ENCODE data around the gene AP4S1.

Gene AP4S1

GRCh38 chr14:31020834-31021575, 4.4 kb upstream of the AP4S1 start:
- no peak overlapping the region for H3K4me3 Mint-ChIP-seq
- H3K36me3 Mint-ChIP-seq (ENCODE audit: insufficient read depth): peaks cover 16% of the 10 kb centered on the region
- peaks cover 23 to 40% of the 10 kb centered on the region in 2 donors for H3K4me1 Mint-ChIP-seq (ENCODE audit: low read depth in 2 of 2)
- no peak for DNase-seq
- no peaks in the 10 kb centered on the region for H3K9me3 Mint-ChIP-seq
- peak overlapping the region in 1 of 2 donors; percentile 5 for H3K27ac Mint-ChIP-seq
- ATAC-seq (replicated peaks): no peak
- H3K27me3 Mint-ChIP-seq: no peaks in the 10 kb centered on the region

- ATAC-seq (replicated peaks): no peak
- Mint-ChIP-seq H3K36me3 (ENCODE audit: insufficient read depth) (peaks cover 21% of the 10 kb centered on the region), H3K9me3 (no peaks in the 10 kb centered on the region), H3K27ac (peak overlapping the region in 1 of 2 donors; percentile 5), H3K4me1 (ENCODE audit: low read depth in 2 of 2) (peaks cover 23 to 37% of the 10 kb centered on the region in 2 donors), H3K4me3 (no peak overlapping the region), H3K27me3 (no peaks in the 10 kb centered on the region)
- DNase-seq: no peak
Observed at GRCh38 chr14:31021576-31021949, 3.9 kb upstream of the AP4S1 start.

DNA sequence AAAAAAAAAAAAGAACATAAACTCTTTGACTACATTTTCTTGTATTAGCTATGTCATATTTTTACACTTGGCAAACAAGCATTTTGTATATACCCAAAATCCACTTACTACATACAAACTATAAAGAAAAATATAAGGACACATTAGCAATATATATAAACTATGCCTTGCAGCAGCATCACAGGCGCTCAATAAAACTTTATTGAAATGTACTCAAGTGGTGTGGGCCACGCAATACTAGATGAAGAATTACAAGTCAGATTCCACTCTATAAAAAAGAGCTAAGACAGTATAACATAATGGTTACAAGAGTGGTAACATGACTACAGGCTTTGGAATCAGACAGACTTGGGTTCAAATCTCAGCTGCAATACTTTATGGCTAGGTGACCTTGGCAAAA, 3.1 kb upstream of the AP4S1 start:
- Mint-ChIP-seq H3K27me3 (no peaks in the 10 kb centered on the region), H3K27ac (no peak overlapping the region), H3K36me3 (ENCODE audit: insufficient read depth) (peaks cover 27% of the 10 kb centered on the region), H3K9me3 (no peaks in the 10 kb centered on the region), H3K4me3 (no peak overlapping the region), H3K4me1 (ENCODE audit: low read depth in 2 of 2) (peaks cover 30 to 45% of the 10 kb centered on the region in 2 donors)
- ATAC-seq (replicated peaks) (no peak), DNase-seq (no peak)

DNA sequence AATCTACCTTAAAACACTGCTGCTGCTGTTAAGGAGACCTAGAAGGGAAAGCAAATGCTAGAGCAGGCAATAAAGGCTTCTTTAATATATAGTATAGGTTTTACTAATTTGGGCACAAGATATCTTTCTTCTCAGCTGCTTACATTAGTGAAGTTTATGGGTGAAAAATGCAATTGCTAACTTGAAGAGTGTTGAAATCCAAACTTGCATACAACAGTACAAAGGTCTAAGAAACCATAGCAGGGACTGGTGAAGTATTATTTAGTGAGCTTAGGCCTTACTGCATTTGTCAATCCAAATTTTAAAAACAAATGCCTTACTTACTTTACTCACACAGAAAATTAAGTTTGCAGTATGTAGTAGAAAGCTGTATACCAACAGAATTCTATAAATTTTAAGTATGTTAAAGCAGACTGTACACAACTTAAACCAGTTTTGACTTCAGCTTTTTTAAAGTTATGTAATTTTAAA, 1.4 kb upstream of the AP4S1 start:
- no peaks in the 10 kb centered on the region for H3K9me3 Mint-ChIP-seq
- H3K4me1 Mint-ChIP-seq (ENCODE audit: low read depth in 2 of 2): peaks cover 26 to 48% of the 10 kb centered on the region in 2 donors
- no peak for ATAC-seq (replicated peaks)
- H3K27ac Mint-ChIP-seq: peak overlapping the region; percentile 95 to 98
- no peaks in the 10 kb centered on the region for H3K27me3 Mint-ChIP-seq
- DNase-seq: no peak
- peaks cover 27% of the 10 kb centered on the region for H3K36me3 Mint-ChIP-seq (ENCODE audit: insufficient read depth)
- peak overlapping the region in 1 of 2 donors; percentile 97 for H3K4me3 Mint-ChIP-seq

GRCh38 chr14:31024577-31025366, 677 bp upstream of the AP4S1 start:
- Mint-ChIP-seq H3K27me3 (no peaks in the 10 kb centered on the region), H3K9me3 (no peaks in the 10 kb centered on the region), H3K4me1 (ENCODE audit: low read depth in 2 of 2) (peaks cover 26 to 50% of the 10 kb centered on the region in 2 donors), H3K4me3 (peak overlapping the region; percentile 97 to 99), H3K27ac (peak overlapping the region; percentile 95 to 98), H3K36me3 (ENCODE audit: insufficient read depth) (peaks cover 27% of the 10 kb centered on the region)
- ATAC-seq (replicated peaks) (no peak), DNase-seq (no peak)

DNA sequence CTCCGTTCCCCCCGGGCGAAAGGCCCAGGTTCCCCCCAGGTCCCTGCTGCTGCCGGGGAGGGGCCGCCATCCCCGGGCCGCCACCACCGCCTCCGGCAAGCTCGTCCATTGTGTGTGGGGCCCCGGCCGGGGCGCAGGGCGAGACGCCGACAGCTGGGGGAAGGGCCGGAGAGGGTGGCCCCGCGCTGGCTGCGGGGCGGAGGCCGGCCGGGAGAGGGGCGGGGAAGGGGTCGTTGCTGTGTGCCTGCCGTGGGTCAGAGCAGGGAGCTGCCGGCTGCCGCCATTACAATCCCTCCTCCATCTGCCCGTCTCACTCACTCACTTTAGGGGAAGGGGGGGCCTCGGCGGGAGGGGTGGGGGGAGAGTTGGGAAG, 614 bp downstream of the AP4S1 start, which contains the start of gene STRN3:
Gene STRN3, minus strand, starts transcription at position 303 of the 373 bp plus-strand sequence. Its CDS starts 194 bp downstream, at position 109.
- H3K4me3 Mint-ChIP-seq: peak within 1 kb of the TSS; percentile 97 to 99
- DNase-seq (no peak), ATAC-seq (replicated peaks) (no peak)
- H3K9me3 Mint-ChIP-seq: no peaks in the 10 kb centered on the region
- H3K36me3 Mint-ChIP-seq (ENCODE audit: insufficient read depth): peaks cover 25% of the 10 kb centered on the region
- H3K27ac Mint-ChIP-seq: peak within 1 kb of the TSS; percentile 98
- H3K27me3 Mint-ChIP-seq: no peaks in the 10 kb centered on the region
- peaks cover 27 to 46% of the 10 kb centered on the region in 2 donors for H3K4me1 Mint-ChIP-seq (ENCODE audit: low read depth in 2 of 2)

DNA sequence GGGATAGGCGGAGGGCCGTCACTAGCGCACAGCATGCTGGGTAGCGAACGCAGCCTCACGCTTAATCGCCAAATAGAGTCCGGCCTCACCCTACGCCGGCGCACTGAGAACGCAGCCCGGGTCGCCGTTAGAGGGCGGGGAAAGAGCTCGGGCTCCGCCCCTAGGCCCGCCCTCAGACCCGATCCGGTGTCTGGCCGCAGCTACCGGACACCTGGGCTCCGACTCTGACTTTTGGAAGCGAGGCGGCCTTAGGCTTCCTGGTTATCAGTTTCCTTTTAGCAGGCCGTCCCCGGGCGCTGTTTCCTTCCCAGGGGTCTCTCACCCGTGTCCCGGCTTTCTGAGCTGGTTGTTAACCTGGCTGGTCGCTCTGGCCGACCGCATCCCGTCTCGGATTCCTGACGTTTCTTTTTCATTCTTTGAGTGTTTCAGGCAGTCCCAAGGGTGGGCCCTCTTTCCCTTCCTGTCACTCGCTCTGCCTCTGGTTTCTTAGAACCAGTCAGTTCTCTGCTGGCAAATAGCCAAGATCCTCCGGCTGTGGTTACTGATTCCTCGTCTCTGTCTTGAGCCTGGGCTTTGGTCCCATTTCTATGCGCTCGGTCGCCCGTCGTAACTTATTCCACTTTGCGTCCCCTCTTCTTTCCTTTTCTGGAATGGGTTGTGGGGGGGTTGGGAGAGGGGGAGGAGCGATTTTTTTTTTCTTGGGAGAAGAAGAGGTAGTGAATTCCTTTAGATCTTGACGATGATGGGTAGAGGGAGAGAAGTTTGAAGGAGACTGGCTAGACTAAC, 1.2 kb downstream of the AP4S1 start:
- peak overlapping the region; percentile 98 for H3K27ac Mint-ChIP-seq
- peaks cover 24 to 45% of the 10 kb centered on the region in 2 donors for H3K4me1 Mint-ChIP-seq (ENCODE audit: low read depth in 2 of 2)
- no peaks in the 10 kb centered on the region for H3K9me3 Mint-ChIP-seq
- DNase-seq: peak; percentile 81 to 85 (median 85)
- no peaks in the 10 kb centered on the region for H3K27me3 Mint-ChIP-seq
- ATAC-seq (replicated peaks): peak; percentile 91
- peak overlapping the region; percentile 97 to 99 for H3K4me3 Mint-ChIP-seq
- peaks cover 21% of the 10 kb centered on the region for H3K36me3 Mint-ChIP-seq (ENCODE audit: insufficient read depth)

DNA sequence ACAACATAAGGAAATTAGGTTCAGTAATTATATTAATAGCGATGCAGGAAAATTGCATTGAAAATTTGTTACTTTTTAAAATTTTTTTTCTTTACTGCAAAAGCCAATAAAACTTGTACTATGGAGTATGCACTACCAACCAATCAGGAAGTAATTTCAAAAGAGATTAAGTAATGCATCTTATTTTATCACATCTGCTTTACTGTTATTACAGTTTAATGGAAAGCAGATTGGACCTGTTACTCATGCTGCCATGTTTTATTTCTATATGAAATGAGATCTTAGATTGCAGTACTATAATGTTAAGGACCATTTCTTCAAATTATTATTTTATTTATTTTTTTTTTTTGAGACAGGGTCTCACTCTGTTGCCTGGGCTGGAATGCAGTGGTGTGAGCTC, 2.4 kb downstream of the AP4S1 start:
- DNase-seq (no peak), ATAC-seq (replicated peaks) (no peak)
- H3K27me3 Mint-ChIP-seq: no peaks in the 10 kb centered on the region
- H3K4me1 Mint-ChIP-seq (ENCODE audit: low read depth in 2 of 2): peaks cover 22 to 49% of the 10 kb centered on the region in 2 donors
- no peak overlapping the region for H3K27ac Mint-ChIP-seq
- H3K4me3 Mint-ChIP-seq: no peak overlapping the region
- H3K9me3 Mint-ChIP-seq: no peaks in the 10 kb centered on the region
- peaks cover 19% of the 10 kb centered on the region for H3K36me3 Mint-ChIP-seq (ENCODE audit: insufficient read depth)

DNA sequence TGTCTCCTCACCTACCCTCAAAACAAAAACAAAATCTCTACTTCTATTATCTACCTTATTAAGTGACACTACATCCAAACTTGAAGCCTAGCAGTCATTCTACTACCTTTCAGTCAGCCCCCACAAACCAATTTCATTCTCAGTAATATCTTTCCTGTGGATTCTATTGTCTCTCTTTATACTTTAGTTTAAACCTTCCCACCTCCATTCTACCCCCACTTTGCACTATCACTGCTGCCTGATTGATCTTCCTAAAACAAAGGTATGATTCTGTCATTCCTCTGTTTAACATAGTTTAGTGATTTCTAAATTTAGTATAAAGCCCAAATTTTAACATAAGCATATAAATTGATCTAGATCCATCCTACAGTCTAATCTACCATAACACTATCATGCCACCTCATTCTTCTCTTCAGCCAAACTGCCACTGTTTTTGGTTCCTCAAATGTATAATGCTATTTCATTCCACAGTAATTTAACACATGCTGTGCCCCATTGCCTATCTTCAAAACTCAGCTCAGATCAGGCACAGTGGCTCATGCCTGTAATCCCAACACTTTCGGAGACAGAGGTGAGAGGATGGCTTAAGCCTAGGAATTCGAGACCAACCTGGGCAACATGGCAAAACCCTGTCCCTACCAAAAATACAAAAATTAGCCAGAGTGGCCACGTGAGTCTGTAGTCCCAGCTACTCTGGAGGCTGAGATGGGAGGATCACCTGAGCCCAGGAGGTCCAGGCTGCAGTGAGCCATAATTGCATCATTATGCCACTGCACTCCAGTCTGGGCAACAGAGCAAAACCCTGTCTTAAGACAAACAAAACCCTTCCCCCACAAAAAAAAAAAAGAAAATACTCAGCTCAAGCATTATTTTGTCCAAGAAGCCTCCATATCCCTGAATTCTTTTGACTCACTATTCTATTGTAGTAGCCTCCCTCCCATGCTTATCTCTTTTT, 3.8 kb downstream of the AP4S1 start:
- H3K4me1 Mint-ChIP-seq (ENCODE audit: low read depth in 2 of 2): peaks cover 18 to 45% of the 10 kb centered on the region in 2 donors
- H3K27ac Mint-ChIP-seq: peak overlapping the region in 1 of 2 donors; percentile 36
- peaks cover 19% of the 10 kb centered on the region for H3K36me3 Mint-ChIP-seq (ENCODE audit: insufficient read depth)
- H3K4me3 Mint-ChIP-seq: no peak overlapping the region
- DNase-seq (no peak), ATAC-seq (replicated peaks) (no peak)
- H3K9me3 Mint-ChIP-seq: no peaks in the 10 kb centered on the region
- no peaks in the 10 kb centered on the region for H3K27me3 Mint-ChIP-seq

DNA sequence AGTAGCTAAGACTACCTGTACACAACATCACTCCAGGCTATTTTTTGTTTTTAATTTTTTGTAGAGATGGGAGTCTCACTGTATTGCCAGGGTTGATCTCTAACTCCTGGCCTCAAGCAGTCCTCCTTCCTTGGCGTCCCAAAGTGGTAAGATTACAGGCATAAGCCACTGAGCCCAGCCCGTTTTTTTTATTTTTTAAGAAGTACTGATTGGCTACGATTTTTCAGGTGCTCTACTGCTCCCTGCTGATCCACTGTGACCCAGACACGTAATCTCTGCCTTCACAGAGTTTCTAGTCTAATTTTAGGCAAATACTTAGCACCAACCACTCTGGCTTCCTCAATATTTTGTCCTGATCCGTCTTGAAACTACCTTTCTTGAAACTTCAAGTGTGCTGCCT, 5.0 kb downstream of the AP4S1 start:
- Mint-ChIP-seq H3K27ac (peak overlapping the region in 1 of 2 donors; percentile 36), H3K4me1 (ENCODE audit: low read depth in 2 of 2) (peaks cover 10 to 37% of the 10 kb centered on the region in 2 donors), H3K9me3 (no peaks in the 10 kb centered on the region), H3K4me3 (no peak overlapping the region), H3K27me3 (no peaks in the 10 kb centered on the region), H3K36me3 (ENCODE audit: insufficient read depth) (peaks cover 18% of the 10 kb centered on the region)
- DNase-seq: no peak
- no peak for ATAC-seq (replicated peaks)

- peaks cover 0 to 18% of the 10 kb centered on the region in 2 donors for H3K4me1 Mint-ChIP-seq (ENCODE audit: low read depth in 2 of 2)
- no peak overlapping the region for H3K27ac Mint-ChIP-seq
Observed at GRCh38 chr14:31036552-31036951, 11.1 kb downstream of the AP4S1 start.

GRCh38 chr14:31037709-31038221, 12.3 kb downstream of the AP4S1 start:
- no peak for ATAC-seq (replicated peaks)
- no peak overlapping the region for H3K27ac Mint-ChIP-seq
- H3K27me3 Mint-ChIP-seq: no peaks in the 10 kb centered on the region

More at GRCh38 chr14:31036552-31036951, 11.1 kb downstream of the AP4S1 start:
- Mint-ChIP-seq H3K4me3 (no peak overlapping the region), H3K27me3 (no peaks in the 10 kb centered on the region), H3K36me3 (ENCODE audit: insufficient read depth) (peaks cover 7% of the 10 kb centered on the region), H3K9me3 (no peaks in the 10 kb centered on the region)
- DNase-seq (no peak), ATAC-seq (replicated peaks) (no peak)

More at GRCh38 chr14:31037709-31038221, 12.3 kb downstream of the AP4S1 start:
- Mint-ChIP-seq H3K36me3 (ENCODE audit: insufficient read depth) (peaks cover 7% of the 10 kb centered on the region), H3K9me3 (no peaks in the 10 kb centered on the region), H3K4me1 (ENCODE audit: low read depth in 2 of 2) (peaks cover 0 to 14% of the 10 kb centered on the region in 2 donors), H3K4me3 (no peak overlapping the region)
- no peak for DNase-seq
